ENCODE results near the gene DENND4B. TPM values are rescaled to one million over a fixed set of nuclear protein-coding genes. Genes with fewer than 3 reads are reported as not detected.

The DENND4B gene
- total RNA-seq, 1 donor from 2014 or later, result 42.5 TPM

- DNase-seq (ENCODE audit: low read depth), result no peak
- no peak for TF ChIP-seq CTCF (conservative IDR thresholded peaks at IDR 0.05; ENCODE audit: low read depth, low read length)
- peak overlapping the region; percentile 96 for H3K4me3 ChIP-seq (ENCODE audit: low read depth, low read length)
These were observed 10.6 kb upstream of the DENND4B start for GRCh38 chr1:153956997-153957715.

GRCh38 chr1:153954826-153955225 is 8.3 kb upstream of the DENND4B start:
- DNase-seq (ENCODE audit: low read depth), result no peak
- H3K4me3 ChIP-seq (ENCODE audit: low read depth, low read length), result no peak overlapping the region
- TF ChIP-seq CTCF (conservative IDR thresholded peaks at IDR 0.05; ENCODE audit: low read depth, low read length), result no peak

GRCh38 chr1:153953859-153954365 is 7.4 kb upstream of the DENND4B start:
- no peak for TF ChIP-seq CTCF (conservative IDR thresholded peaks at IDR 0.05; ENCODE audit: low read depth, low read length)
- DNase-seq (ENCODE audit: low read depth), result no peak
- no peak overlapping the region for H3K4me3 ChIP-seq (ENCODE audit: low read depth, low read length)

DNA sequence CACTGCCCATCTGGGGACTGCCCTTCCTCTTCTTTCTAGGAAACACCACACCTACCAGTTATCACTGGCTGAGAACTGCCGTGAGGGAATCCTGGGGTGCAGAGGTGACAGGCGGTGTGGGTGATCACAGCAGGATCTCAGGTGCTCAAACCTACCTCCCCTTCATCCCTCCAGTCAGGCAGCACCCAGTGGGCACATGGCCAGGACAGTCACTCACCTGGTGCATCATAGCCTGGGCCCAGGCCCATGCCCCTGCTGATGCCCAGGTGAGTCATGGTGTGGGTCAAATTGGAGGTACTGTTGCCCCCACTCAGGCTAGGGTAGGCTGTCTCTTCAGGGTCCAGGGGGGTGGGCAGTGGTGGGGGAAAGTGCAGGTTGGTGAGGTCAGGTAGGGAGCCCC is 5.3 kb upstream of the DENND4B start:
- no peak for DNase-seq (ENCODE audit: low read depth)
- H3K4me3 ChIP-seq (ENCODE audit: low read depth, low read length), result no peak overlapping the region
- no peak for TF ChIP-seq CTCF (conservative IDR thresholded peaks at IDR 0.05; ENCODE audit: low read depth, low read length)

DNA sequence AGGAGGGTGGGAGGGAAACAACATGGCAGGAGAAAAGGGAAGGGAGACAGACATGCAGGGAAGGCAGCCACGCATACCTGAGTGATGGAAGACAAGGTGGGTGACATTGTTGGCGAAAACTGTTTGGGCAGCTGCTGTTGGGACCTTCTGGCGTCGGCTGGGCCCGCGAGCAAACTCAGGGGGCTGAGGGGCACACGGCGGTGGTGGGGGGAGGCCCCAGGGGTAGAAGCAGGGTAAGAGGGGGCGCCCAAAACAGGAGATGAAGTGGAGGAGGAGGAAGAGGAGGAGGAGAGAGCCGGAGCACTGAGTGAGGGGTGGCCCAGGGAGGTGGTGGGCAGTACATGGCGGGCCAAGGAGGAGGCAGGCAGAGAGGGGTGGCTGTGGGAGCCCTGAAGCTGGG is 4.7 kb upstream of the DENND4B start:
- TF ChIP-seq CTCF (conservative IDR thresholded peaks at IDR 0.05; ENCODE audit: low read depth, low read length), result no peak
- no peak for DNase-seq (ENCODE audit: low read depth)
- no peak overlapping the region for H3K4me3 ChIP-seq (ENCODE audit: low read depth, low read length)

GRCh38 chr1:153945795-153946621 is 510 bp downstream of the DENND4B start:
- no peak for DNase-seq (ENCODE audit: low read depth)
- TF ChIP-seq CTCF (conservative IDR thresholded peaks at IDR 0.05; ENCODE audit: low read depth, low read length), result no peak
- peak overlapping the region; percentile 88 for H3K4me3 ChIP-seq (ENCODE audit: low read depth, low read length)

Measured in epithelial cell of proximal tubule (primary cell).